ENCODE data around the gene CELF5.

DNA sequence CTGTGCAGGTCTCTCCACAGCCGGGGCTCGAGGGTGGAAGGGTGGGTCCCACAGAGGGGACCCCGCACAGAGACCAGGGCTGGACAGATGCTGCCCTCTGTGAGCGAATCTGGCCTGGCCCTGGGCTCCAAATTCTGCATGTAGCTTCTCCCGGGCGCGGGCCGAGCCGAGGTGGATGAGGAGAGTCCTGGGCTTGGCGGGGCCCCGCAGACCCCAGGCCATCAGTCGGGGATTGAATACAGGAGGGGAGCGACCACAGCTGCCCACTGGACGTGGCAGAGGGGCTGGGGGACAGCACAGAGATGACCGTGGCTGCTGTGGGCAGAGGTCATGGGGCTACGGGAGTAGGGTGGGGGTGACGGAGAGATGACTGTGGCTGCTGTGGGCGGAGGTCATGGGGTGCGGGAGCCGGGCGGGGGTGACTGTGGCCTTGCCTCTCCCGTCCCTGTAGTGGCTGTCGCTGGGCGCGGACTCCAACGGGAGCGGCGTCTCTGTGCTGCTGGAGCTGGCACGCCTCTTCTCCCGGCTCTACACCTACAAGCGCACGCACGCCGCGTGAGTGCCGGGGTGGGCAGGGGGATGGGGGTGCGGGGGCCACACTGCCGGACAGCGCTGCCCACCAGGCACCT is 23.3 kb upstream of the CELF5 start:
- TF ChIP-seq, protein P1, sequence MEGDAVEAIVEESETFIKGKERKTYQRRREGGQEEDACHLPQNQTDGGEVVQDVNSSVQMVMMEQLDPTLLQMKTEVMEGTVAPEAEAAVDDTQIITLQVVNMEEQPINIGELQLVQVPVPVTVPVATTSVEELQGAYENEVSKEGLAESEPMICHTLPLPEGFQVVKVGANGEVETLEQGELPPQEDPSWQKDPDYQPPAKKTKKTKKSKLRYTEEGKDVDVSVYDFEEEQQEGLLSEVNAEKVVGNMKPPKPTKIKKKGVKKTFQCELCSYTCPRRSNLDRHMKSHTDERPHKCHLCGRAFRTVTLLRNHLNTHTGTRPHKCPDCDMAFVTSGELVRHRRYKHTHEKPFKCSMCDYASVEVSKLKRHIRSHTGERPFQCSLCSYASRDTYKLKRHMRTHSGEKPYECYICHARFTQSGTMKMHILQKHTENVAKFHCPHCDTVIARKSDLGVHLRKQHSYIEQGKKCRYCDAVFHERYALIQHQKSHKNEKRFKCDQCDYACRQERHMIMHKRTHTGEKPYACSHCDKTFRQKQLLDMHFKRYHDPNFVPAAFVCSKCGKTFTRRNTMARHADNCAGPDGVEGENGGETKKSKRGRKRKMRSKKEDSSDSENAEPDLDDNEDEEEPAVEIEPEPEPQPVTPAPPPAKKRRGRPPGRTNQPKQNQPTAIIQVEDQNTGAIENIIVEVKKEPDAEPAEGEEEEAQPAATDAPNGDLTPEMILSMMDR (IDR thresholded peaks at IDR 0.05 in 4 of 5, conservative IDR thresholded peaks at IDR 0.05 in 1 of 5): no peak
- no peak for TF ChIP-seq POLR2A (IDR thresholded peaks at IDR 0.05)

Measured in gastrocnemius medialis (tissue), 4 donors.